Activated naive CD4-positive, alpha-beta T cell treated with Interleukin-2 at 50 U/mL for 16 hours (primary cell): Measurements from ENCODE around the gene PPFIA3.

Experiments used
- DNase-seq: peaks from one replicate; pipeline ENCODE4 v3.0.0-alpha.2; 2020

PPFIA3 gene

GRCh38 chr19:49182848-49183375 lies 63.6 kb downstream of the PPFIA3 start:
- no peak for DNase-seq

- DNase-seq = no peak
Measured at GRCh38 chr19:49186108-49186507, 66.8 kb downstream of the PPFIA3 start.

- no peak for DNase-seq
Measured at GRCh38 chr19:49188626-49189200, 69.4 kb downstream of the PPFIA3 start.

- DNase-seq = no peak
Measured at GRCh38 chr19:49189259-49189658, 69.9 kb downstream of the PPFIA3 start.

GRCh38 chr19:49190781-49191180 lies 71.4 kb downstream of the PPFIA3 start:
- DNase-seq = no peak

GRCh38 chr19:49193822-49194394 lies 74.6 kb downstream of the PPFIA3 start:
- DNase-seq = no peak

GRCh38 chr19:49194408-49194807 lies 75.1 kb downstream of the PPFIA3 start:
- no peak for DNase-seq

GRCh38 chr19:49196527-49197240 lies 77.3 kb downstream of the PPFIA3 start:
- DNase-seq = no peak

GRCh38 chr19:49200238-49200862 lies 81.0 kb downstream of the PPFIA3 start:
- DNase-seq = no peak
